ENCODE data around the gene FAM217A. TPM values are rescaled to one million over a fixed set of nuclear protein-coding genes. Genes with fewer than 3 reads are reported as not detected.

FAM217A gene
- total and polyA plus RNA-seq, 2 of the 13 experiments (the other 11 are each of a cell fraction or from before 2014, with no cell fraction given): not detected

GRCh38 chr6:4102687-4103244, 23.8 kb upstream of the FAM217A start (continued):
- TF ChIP-seq, protein P1, sequence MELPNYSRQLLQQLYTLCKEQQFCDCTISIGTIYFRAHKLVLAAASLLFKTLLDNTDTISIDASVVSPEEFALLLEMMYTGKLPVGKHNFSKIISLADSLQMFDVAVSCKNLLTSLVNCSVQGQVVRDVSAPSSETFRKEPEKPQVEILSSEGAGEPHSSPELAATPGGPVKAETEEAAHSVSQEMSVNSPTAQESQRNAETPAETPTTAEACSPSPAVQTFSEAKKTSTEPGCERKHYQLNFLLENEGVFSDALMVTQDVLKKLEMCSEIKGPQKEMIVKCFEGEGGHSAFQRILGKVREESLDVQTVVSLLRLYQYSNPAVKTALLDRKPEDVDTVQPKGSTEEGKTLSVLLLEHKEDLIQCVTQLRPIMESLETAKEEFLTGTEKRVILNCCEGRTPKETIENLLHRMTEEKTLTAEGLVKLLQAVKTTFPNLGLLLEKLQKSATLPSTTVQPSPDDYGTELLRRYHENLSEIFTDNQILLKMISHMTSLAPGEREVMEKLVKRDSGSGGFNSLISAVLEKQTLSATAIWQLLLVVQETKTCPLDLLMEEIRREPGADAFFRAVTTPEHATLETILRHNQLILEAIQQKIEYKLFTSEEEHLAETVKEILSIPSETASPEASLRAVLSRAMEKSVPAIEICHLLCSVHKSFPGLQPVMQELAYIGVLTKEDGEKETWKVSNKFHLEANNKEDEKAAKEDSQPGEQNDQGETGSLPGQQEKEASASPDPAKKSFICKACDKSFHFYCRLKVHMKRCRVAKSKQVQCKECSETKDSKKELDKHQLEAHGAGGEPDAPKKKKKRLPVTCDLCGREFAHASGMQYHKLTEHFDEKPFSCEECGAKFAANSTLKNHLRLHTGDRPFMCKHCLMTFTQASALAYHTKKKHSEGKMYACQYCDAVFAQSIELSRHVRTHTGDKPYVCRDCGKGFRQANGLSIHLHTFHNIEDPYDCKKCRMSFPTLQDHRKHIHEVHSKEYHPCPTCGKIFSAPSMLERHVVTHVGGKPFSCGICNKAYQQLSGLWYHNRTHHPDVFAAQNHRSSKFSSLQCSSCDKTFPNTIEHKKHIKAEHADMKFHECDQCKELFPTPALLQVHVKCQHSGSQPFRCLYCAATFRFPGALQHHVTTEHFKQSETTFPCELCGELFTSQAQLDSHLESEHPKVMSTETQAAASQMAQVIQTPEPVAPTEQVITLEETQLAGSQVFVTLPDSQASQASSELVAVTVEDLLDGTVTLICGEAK (IDR thresholded peaks at IDR 0.05): no peak
- TF ChIP-seq, protein P1 (CRISPR knock-in tag; IDR thresholded peaks at IDR 0.05): no peak; the same call in 1 of the 2 replicates
- TF ChIP-seq PRPF4 (IDR thresholded peaks at IDR 0.05; ENCODE audit: low read depth, low read length, poor library complexity, severe bottlenecking) (no peak), RAD51 (IDR thresholded peaks at IDR 0.05; ENCODE audit: borderline replicate concordance) (no peak), HMG20A (CRISPR knock-in tag; IDR thresholded peaks at IDR 0.05; ENCODE audit: borderline replicate concordance) (peak; percentile 99), MEIS2 (CRISPR knock-in tag; IDR thresholded peaks at IDR 0.05) (peak; percentile 80), ZNF652 (CRISPR knock-in tag; IDR thresholded peaks at IDR 0.05; ENCODE audit: borderline replicate concordance, low read depth) (peak; percentile 53; the same call in 1 of the 2 replicates), JUNB (CRISPR knock-in tag; IDR thresholded peaks at IDR 0.05; ENCODE audit: borderline replicate concordance) (peak; percentile 58; the same call in 1 of the 2 replicates), ZNF850 (CRISPR knock-in tag; conservative IDR thresholded peaks at IDR 0.05) (no peak), ZSCAN25 (CRISPR knock-in tag; IDR thresholded peaks at IDR 0.05) (peak; percentile 63; the same call in 1 of the 2 replicates), ATF1 (CRISPR knock-in tag; IDR thresholded peaks at IDR 0.05) (peak; percentile 59), ZNF317 (CRISPR knock-in tag; IDR thresholded peaks at IDR 0.05) (peak; percentile 81), ZMYM2 (CRISPR knock-in tag; IDR thresholded peaks at IDR 0.05) (no peak), ZBTB42 (CRISPR knock-in tag; IDR thresholded peaks at IDR 0.05) (no peak), DNMT1 (CRISPR knock-in tag; IDR thresholded peaks at IDR 0.05) (no peak), ATF7-NPFF (CRISPR knock-in tag; IDR thresholded peaks at IDR 0.05; ENCODE audit: low read depth) (peak; percentile 54; the same call in 1 of the 2 replicates), HIVEP1 (CRISPR knock-in tag; IDR thresholded peaks at IDR 0.05) (0 out of 2 replicates have a peak, but pooled peaks have one; percentile 48), ZNF839 (CRISPR knock-in tag; IDR thresholded peaks at IDR 0.05; ENCODE audit: borderline replicate concordance) (no peak), MEIS1 (CRISPR knock-in tag; IDR thresholded peaks at IDR 0.05; ENCODE audit: borderline replicate concordance) (peak; percentile 94; the same call in 1 of the 2 replicates), ZNF431 (CRISPR knock-in tag; IDR thresholded peaks at IDR 0.05; ENCODE audit: borderline replicate concordance, low read depth) (0 out of 2 replicates have a peak, but pooled peaks have one; percentile 42), ZNF354B (CRISPR knock-in tag; IDR thresholded peaks at IDR 0.05) (0 out of 2 replicates have a peak, but pooled peaks have one; percentile 41), ZNF720 (CRISPR knock-in tag; IDR thresholded peaks at IDR 0.05) (no peak)
- TF ChIP-seq, protein P2, sequence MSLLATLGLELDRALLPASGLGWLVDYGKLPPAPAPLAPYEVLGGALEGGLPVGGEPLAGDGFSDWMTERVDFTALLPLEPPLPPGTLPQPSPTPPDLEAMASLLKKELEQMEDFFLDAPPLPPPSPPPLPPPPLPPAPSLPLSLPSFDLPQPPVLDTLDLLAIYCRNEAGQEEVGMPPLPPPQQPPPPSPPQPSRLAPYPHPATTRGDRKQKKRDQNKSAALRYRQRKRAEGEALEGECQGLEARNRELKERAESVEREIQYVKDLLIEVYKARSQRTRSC (CRISPR knock-in tag; IDR thresholded peaks at IDR 0.05; ENCODE audit: low read depth): no peak

Measured in HepG2 (cell line).